SH-SY5Y (cell line): ENCODE data around the gene SF3B2.

Source experiments
- GATA2 ChIP-seq: IDR thresholded peaks from 2 replicates; pipeline ENCODE4 v1.6.1; 2011; ENCODE audit warnings: mild to moderate bottlenecking, low read depth, low read length
- GATA3 ChIP-seq: IDR thresholded peaks from 2 replicates; pipeline ENCODE4 v1.6.1; 2011; ENCODE audit warnings: low read depth, mild to moderate bottlenecking, low read length, moderate library complexity

GRCh38 chr11:66059966-66060680 lies 8.0 kb downstream of the SF3B2 start:
- TF ChIP-seq GATA3, result no peak
- TF ChIP-seq GATA2, result no peak
